Inflammatory macrophage treated with lipopolysaccharide for 1 hour (primary cell): ENCODE measurements around the gene DTX1.
A peak's percentile ranks its signal among the peaks of the same experiment; 100 is the strongest.
"Not testable (repeated sequence)": the region's sequence is repeated elsewhere in the genome, so short reads cannot be mapped to it uniquely, and the experiment has no call there.

Experiments used
- DNase-seq, 2 donors: peaks; one replicate each; pipeline ENCODE4 v3.0.0-alpha.2; 2020 to 2022

Gene DTX1

GRCh38 chr12:113138826-113139225 lies 82.3 kb downstream of the DTX1 start:
- no peak for DNase-seq

GRCh38 chr12:113140706-113141105 lies 84.2 kb downstream of the DTX1 start:
- no peak for DNase-seq

GRCh38 chr12:113141716-113142115 lies 85.2 kb downstream of the DTX1 start:
- not testable (repeated sequence) for DNase-seq

DNA sequence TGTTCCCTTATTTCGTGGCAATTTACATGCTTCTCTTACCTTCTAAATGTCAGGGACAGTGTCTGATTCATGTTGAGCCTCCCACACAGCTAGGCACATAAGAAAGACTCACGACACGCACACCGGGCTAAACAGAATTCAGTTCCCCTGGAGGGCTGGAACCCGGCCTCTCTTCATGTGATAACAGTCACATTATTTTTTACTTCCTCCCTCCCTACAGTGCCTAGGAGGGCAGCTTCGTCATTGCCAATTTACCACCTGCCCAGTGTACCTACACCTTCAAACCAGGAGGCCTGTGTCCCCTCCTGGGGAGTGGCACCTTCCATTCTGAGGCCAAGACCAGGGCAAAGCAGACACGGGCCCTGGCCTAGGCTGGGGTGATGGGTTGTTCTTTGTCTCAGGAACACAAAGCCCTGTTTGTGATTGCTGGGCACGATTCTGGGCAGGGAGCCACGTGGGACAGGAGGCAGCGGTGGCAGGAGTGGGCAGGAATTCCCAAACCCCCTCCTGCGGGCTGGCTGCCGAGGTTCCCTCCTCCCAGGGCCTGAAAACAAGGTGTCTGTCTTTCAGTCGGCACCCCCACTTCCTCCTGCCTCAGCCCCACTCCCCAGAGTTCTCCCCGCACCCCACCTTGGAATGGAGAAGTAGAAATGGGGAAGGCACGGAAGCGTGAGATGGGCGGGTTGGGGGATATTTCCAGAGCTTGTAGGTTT lies 85.8 kb downstream of the DTX1 start:
- DNase-seq = peak; percentile 65 to 67

DNA sequence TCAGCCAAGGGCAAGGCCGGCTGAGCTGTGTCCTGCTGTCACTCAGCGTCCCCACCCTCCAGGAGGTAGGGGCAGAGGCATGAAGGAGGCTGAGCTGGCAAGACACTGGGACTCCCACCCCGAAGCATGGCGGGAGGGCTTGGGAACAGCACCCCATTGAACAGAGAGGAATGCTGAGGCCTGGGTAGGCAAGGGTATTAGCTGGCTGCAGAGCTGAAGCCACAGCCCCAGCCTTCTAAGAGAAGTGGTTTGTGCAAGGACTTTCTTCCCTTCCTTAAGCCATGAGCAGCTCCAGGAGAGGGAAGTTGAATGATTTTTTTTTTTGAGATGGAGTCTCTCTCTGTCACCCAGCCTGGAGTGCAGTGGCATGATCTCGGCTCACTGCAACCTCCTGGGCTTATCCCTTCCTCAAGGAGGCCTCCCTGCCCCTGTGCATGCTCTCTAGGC lies 86.4 kb downstream of the DTX1 start:
- DNase-seq = peak; percentile 34 to 46

GRCh38 chr12:113143959-113144358 lies 87.4 kb downstream of the DTX1 start:
- no peak for DNase-seq

DNA sequence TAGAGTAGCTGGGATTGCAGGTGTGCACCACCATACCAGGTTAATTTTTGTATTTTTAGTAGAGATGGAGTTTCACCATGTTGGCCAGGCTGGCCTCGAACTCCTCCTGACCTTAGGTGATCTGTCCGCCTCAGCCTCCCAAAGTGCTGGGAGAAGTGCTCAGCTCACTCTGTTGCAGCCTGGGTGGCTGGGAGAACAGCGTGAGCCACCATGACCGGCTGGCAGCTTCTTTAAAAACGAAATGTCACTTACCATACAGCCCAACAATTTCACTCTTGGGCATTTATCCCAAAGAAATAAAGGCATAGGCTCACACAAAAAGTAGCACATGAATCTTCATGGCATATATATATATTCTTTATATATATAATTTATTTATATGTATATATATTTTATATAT lies 88.3 kb downstream of the DTX1 start:
- no peak for DNase-seq

- no peak for DNase-seq
Observed at GRCh38 chr12:113145720-113146551, 89.4 kb downstream of the DTX1 start.

DNA sequence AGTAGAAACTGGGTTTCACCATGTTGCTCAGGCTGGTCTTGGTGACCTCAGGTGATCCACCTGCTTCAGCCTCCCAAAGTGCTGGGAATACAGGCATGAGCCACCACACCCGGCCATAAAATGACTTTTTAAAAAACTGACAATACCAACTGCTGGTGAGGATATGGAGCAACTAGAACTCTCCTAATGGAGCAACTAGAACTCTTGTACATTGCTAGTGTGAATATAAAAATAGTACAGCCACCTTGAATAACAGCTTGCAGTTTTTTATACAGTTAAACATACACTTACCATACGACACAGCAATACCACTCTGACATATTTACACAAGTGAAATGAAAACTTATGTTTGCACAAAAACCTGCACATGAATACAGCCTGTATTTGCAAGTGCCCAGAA lies 90.5 kb downstream of the DTX1 start:
- DNase-seq = no peak
